Skeletal muscle cell (primary cell): ENCODE results near the gene PLCB4.

Experiments used
- DNase-seq: peaks from one replicate; pipeline ENCODE4 v3.0.0-alpha.2; 2010; ENCODE audit warnings: low read depth
- H3K4me3 ChIP-seq: 2 replicates; pipeline ENCODE4 v1.5.1; 2011; ENCODE audit warnings: low read depth, mild to moderate bottlenecking, control low read depth, low read length, moderate library complexity

Gene PLCB4

DNA sequence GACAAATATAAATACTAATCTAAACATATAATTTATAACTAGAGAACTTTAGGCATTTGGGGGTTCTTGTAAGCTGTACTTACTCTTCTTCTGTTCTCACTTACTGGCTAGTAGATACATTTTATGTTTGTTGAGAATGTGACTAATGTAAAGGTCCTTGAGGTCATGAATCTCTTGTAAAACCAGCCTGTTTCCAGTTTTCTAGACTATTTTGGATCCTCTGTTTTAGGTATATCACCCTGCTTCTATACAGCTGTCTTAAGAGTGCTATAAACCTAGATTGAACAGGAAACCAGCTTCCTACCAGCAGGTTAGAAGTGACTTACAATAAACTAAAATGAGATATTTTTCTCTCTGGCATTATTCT lies 134.2 kb downstream of the PLCB4 start:
- DNase-seq, result no peak
- no peak overlapping the region for H3K4me3 ChIP-seq

DNA sequence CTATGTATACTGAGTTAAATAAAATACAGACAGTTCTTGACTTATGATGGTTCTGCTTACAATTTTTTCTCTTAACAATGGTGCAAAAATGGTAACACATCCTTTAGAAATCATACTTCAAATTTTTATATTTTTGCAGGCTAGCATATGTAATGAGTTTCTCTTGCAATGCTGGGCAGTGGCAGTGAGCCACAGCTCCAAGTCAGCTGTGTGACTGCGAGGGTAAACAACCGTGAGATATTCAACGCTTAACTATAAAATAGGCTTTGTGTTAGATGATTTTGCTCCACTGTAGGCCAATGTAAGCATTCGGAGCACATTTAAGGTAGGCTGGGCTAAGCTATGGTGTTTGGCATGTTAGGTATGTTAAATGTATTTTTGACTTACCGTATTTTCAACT lies 136.1 kb downstream of the PLCB4 start:
- H3K4me3 ChIP-seq, result no peak overlapping the region
- no peak for DNase-seq

DNA sequence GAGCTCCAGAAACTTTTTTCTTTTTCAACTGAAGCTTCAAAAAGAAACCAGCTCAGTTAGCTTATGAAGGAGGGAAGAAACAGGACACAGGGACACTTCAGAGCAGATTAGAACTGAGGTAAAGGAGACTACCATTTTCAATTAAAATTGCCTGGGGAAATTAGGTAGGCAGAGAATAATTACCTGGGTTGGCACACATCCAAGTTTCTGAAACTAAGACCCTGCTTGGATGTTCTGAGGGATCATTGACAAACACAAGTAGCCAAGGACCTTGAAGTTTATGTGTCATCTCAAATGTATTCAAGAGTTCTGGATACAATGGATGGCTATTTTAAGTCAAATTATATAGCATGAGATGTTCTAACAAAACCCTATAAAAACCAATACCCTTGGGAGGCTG lies 137.6 kb downstream of the PLCB4 start:
- no peak for DNase-seq
- H3K4me3 ChIP-seq, result no peak overlapping the region

DNA sequence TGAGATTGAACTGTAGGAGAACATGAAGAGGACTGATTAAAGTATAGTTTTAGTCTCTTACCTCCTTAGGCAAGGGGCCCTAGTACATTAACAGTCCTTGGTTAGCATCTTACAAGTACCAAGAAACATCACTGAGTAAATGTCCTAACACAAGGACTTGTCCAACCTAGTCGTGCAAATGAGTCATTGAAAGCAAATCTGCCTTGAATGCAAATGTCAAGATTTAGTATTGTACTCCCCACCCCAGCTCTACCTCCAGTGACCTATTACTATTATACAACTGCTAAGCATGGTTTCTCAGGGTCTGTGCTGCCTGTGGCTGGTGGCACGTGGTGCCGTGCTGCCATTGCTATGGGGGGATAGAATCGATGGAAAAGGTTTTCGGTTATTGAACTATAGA lies 138.4 kb downstream of the PLCB4 start:
- DNase-seq, result no peak
- no peak overlapping the region for H3K4me3 ChIP-seq

DNA sequence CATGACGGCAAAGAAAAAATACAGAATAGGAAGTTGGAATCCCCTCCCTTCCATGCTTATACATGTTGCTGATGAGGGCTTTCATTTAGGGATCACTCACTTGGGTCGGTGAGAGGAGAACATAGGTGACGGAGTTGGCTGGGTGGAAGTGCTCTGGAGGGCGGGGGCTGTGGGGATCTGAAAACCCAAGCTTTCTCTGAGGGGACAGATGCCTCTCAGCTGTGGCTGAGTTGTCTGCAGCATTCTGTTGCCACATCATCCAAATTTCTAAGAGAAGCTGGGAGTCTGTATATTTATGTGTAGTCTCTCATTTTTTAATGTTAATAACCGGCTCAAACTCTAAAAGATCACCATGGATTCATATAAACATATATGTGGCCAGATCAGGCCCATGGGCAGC lies 141.5 kb downstream of the PLCB4 start:
- H3K4me3 ChIP-seq, result no peak overlapping the region
- no peak for DNase-seq

DNA sequence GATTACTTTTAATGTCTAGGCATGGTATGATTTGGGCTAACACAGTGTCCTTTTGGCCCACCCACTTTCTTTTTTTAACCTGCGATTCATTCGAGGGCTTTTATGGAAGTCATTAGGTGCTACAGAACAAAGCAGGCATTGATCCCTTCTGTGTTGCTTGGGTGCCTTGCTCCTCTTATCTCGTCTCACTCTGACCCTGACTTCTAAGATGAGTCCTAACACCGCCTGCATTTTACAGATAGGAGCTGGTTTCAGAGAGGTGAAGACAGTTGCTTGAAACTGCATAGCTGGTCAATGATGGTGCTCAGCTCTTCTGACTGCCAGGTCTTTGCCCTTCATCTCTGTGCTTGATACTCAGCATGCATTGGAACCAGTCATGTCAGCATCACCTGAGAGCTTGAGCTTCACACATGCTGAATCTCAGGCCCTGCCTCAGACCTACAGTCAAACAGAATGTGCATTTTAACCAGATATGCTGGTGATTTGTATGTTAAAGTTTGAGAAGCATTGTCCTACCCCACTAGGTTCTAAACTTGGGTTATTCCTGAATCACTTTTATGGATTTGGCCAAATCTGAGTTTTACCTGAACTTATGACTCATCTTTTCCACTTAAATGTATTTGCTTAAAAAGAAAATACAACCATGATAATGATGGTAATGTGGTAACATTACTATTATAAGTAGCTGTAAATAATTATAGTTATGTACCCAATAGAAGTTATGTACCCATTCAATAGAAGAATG lies 142.3 kb downstream of the PLCB4 start:
- DNase-seq, result no peak
- no peak overlapping the region for H3K4me3 ChIP-seq

DNA sequence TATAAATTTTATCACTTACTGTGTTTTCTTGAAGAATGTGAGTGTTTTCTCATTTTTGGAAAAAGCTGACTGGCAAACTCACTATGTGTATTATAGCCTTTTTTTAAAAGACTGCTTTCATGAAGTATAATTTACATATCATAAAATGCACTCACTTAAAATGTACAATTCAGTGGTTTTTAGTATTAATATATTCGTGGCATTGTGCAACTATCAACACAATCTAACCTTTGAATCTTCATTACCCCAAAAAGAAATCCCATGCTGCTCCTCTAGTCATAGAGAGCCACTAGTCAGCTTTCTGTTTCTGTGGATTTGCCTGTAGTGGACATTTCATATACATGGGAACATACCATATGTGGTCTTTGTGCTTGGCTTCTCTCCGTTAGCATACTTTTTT lies 143.8 kb downstream of the PLCB4 start:
- H3K4me3 ChIP-seq, result no peak overlapping the region
- DNase-seq, result no peak

DNA sequence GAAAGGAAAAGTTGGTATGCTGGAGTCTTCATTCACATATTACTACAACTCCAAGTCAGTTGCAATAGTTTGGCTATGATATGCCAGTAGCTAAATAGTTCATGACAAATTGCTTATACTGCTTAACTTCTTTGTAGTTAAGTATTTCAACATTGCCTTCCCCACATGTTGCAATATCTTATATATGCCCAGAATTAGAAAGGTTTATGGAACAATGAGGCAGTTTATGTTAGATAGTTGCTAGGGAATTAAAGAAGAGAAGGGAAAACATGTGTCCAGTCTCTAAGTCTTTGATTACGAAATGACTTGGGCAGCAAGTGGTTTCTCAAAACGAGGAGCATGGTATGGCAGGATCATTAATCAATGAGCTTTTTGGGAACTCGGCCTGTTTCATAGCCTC lies 145.8 kb downstream of the PLCB4 start:
- peak; percentile 89 for DNase-seq

DNA sequence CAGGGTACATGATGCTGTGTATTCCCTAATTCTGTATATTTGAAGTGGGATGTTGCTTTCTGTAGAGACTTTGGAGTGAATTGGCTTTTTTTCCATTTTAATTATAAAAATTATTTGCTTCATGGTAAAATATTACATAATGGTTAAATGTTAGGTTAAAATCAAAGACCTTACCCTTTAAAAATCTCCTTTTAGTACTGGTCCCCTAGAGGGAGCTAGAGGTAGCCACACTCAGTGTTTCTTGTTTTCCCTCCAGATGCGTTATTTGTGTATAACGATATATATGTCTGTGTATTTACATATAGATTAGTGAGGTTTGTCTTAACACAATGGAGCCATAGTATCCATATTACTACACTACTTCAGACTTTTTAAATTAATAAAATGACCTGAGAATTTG lies 146.7 kb downstream of the PLCB4 start:
- no peak overlapping the region for H3K4me3 ChIP-seq
- no peak for DNase-seq

More for the DNA sequence above, 145.8 kb downstream of the PLCB4 start:
- no peak overlapping the region for H3K4me3 ChIP-seq

DNA sequence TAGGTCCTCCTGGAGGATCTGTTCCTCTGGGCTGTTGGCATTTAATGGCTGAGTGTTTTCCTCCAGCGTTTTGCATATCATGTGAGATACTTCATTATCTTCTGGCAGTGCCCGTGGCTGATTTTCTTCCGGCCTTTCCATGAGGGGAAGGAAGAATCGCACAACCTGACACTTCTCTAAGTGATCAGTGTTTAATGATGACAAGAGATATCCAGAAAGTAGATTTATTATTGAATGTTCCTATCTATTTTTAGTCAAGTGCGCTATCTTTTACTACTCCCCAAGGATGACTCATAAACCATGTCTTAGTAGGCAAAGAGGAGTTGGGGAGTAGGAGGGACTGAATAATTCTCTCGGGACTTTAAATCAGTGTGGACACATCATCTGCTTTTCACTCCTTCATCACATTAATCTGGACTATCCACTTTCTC lies 149.7 kb downstream of the PLCB4 start:
- peak; percentile 71 for DNase-seq
- H3K4me3 ChIP-seq, result no peak overlapping the region

DNA sequence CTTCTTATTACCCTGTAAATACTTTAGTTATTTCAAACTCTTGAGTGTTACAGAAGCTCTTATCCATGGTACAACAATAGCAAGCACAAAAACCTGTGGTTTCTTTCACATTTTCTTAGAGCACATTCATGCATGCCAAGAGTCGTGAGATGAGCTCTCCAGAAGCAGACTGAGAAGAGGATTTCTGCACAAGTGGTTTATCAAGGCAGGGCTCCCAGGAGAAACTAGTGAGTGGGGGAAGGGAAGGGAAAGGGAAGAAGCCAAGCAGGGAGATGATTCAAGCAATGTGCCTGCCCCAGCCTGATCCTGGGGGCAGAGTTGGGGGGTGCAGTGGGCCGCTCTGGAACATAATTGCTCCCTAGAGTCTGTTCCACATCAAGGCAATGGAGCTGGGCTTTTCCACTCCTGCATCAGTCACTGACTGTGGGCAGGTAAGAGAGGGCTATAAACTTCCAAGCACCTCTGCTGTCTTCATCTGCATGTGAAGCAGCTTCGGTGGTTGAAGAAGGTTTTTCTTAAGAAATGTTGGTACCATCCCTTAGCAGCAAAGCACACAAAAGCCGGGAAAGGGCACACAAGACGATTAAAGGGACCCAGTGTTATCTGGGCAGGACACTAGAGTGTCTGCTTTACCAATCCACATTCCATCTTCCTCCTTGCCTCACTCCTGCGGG lies 152.1 kb downstream of the PLCB4 start:
- no peak overlapping the region for H3K4me3 ChIP-seq
- peak; percentile 90 for DNase-seq

DNA sequence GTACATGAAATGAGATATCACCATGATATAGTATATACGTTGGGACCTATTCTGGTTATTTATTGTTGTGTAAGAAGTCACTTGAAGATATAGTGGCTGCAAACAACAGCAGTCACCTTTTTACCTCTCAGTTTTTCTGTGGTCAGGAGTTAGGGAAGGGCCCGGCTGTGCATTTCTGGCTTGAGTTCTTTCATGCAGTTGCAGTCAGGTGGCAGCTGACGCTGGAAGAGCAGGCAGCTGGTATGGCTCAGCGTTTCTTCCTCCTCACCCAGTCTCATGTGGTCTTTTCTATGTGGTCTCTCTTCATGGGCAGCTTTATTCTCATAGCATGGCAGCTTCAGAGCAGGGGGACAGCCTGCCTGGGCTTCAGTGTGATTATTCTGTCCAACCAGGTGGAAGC lies 154.4 kb downstream of the PLCB4 start:
- no peak overlapping the region for H3K4me3 ChIP-seq
- DNase-seq, result no peak

DNA sequence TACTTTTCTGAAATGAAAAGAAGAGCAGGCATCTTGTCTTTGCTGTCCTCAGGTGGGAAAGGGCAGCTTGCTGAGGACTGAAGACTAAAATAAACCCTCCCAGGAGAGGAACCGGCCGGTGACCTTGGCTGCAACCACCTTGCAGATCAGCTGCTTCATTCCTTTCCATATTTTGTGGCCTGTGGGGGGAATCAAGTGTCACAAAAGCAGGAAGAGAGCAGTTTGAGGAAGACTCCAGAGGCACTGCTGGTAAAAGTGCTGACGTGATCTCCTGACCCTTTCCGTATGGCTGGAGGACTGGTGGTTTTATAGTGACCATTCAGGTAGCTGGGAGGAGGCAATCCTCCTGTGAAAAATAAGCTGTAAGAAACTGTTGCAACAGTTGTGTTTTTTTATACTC lies 157.0 kb downstream of the PLCB4 start:
- no peak overlapping the region for H3K4me3 ChIP-seq
- no peak for DNase-seq

DNA sequence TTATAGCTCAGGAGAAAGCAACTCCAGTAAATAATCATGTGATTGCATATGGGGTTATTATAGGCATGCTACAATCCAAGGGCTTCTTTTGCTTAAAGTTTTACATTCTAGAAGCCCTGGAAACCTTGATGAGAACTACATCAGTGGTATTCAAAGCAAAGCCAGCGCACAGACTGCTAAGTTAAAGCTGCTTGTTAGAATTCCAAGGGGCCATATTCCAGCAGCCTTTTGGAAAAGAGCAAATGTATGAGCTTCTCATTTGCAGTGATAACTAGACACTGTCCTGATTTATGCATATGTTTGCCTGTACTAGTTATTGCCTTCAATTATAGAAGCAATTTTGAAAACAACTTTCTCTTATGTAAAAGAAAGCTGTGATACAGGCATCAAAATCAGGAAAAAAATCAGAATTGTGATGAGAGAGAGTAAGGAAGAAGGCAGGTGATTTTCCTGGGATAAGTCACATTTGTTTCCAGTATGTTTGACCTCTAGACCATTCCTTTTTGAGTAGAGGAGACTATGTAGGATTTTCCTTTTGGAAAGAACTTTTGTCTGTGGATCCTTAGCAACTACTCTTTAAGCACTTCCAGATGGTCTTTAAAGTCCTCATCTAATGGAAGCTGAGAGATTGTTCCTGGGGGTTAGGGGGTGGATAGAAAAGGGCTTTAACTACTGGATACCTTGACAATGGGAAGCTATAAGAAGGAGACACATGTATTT lies 159.2 kb downstream of the PLCB4 start:
- no peak for DNase-seq
- H3K4me3 ChIP-seq, result no peak overlapping the region

DNA sequence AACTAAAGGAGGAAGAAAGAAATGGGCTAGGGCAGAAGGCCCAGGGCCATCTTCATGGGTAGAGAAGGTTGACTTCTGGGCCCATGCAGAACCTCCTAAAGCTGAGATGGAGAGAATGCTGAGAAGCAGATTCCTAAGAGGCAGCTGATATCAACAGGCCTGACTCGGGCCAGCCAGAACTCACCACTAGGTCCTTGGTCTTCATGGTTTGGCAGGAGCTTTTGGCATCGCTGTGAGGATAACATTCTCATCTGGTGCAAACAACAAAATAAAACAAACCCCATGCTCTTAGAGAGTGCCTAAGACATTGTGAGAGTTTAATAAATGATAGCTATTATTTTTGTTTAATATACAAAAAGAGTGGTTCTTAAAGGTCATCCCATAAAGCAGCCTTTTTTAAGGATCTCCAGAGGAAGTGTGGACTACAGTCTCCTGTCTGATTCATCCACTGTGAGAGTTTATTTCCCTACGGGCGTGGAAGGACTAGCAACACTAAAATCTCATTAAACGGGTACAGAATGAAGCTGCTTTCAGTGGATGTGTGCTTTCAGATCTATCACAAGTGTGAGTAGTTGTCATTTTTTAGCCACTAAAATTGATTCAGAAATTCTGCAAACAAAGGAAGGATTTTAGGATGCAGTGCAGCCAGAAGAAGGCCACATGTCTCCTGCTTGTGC lies 160.0 kb downstream of the PLCB4 start:
- DNase-seq, result no peak
- no peak overlapping the region for H3K4me3 ChIP-seq

DNA sequence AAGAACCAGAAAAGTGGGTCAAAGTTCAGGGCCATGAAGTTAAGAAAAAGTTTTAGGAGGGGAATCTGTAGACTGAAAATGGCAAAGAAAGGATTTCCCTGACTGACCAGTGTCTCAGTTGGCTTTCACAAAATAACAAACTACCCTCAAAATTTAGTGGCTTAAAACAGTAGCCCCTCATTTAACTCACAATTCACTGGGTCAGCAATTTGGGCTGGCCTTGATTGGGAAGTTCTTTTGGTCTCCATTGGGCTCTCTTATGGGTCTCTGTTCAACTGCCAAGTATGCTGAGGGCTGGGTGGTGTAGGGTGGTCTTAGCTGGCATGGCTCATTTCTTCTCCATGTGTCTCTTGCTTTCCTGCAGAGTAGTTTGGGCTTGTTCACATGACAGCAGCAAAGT lies 161.5 kb downstream of the PLCB4 start:
- H3K4me3 ChIP-seq, result no peak overlapping the region
- DNase-seq, result no peak

DNA sequence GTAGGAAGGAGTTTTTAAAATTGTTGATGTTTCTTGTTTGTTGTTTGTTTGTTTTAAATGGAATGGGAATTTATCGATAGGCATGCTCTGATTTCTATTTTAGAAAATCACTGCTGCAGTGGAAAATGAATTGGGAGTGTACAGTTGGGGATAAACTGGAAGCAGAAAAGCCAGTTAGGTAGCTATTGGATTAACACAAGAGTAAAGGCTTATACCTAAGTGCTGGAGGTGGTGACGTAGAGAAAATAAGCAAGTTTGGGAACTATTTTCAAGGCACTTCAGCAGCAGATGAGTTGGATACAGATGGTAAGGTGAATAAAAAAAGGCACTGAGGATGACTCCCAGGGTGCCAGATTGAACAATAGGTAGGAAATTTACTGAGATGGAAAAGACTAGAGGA lies 164.9 kb downstream of the PLCB4 start:
- H3K4me3 ChIP-seq, result no peak overlapping the region
- no peak for DNase-seq

DNA sequence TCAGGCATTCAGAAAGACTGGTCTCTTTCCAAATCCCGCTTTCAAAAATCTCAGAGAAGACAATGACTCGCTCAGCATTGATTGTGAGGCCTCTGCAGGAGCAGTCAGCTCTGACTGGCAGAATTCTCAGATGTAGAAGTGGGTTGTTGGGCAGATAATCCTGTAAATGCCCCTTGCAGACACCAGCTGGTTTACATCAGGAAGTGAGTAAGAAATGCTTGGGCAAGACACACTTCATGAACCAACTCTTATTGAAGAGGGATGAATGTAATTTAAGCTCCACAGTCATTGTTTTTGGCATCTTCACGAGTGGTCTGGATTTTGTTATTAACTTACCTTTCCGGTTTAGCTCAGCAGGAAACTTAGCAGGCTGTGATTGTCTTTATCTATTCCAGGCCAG lies 166.6 kb downstream of the PLCB4 start:
- DNase-seq, result peak; percentile 56
- no peak overlapping the region for H3K4me3 ChIP-seq

DNA sequence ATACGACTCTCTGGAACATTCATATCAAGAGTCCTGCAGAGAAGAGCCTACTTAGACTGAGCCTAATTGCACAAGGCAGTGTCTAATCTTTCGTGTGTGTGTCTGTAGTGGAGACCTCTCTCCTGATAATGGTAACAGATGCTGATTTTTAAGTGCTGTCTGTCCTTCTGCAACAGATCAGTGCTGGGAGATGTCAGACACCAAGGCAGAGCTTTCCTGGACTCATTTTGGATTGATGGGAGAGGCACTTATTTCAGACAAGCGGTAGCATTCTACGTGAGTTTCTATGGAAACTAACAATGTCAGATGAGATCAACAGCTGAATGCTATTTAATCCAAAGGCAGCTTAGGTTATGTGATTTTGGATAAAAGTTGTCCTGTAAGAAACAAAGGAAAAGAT lies 167.6 kb downstream of the PLCB4 start:
- DNase-seq, result no peak
- no peak overlapping the region for H3K4me3 ChIP-seq

DNA sequence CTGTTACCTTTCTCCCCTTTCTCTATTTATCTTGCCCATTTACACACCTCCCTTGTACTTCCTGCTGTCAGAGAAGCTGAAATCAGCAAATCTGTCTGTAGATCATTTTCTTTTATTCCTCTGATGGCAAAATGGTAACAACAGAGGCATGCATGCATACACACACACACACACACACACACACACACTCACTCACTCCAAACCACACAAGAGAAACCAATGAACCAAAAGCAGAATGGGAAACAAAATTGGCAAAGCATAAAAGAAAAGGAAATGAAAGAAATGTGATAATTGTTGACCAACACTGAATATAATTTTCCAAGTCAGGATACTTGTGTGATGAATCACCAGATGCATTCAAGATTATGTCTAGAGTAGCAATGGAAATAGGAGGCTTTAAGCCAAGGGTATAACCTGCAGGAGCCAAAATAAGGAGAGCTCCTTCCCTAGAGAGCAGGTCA lies 172.4 kb downstream of the PLCB4 start:
- no peak overlapping the region for H3K4me3 ChIP-seq
- DNase-seq, result peak; percentile 35
